ENCODE measurements around the gene SCAANT1. TPM values are rescaled to one million over a fixed set of nuclear protein-coding genes. Genes with fewer than 3 reads are reported as not detected.

Gene SCAANT1
- total RNA-seq, 1 donor from 2014 or later, result not detected

GRCh38 chr3:63950698-63951097, 38.5 kb upstream of the SCAANT1 start:
- no peaks in the 10 kb centered on the region for H3K27me3 ChIP-seq (ENCODE audit: control insufficient read depth in 3 of 3, insufficient read depth in 3 of 3, low read length in 3 of 3)
- no peak overlapping the region for H3K4me3 ChIP-seq (ENCODE audit: low read length in 3 of 3)
- no peaks in the 10 kb centered on the region for H3K9me3 ChIP-seq (ENCODE audit: control insufficient read depth in 3 of 3, low read length in 3 of 3)
- no peak overlapping the region for H3K9ac ChIP-seq (ENCODE audit: low read depth in 1 of 3, low read length in 3 of 3)
- peaks cover 0 to 8% (median 3%) of the 10 kb centered on the region in 3 donors for H3K36me3 ChIP-seq (ENCODE audit: control insufficient read depth in 3 of 3, insufficient read depth in 3 of 3, low read length in 3 of 3)
- H3K27ac ChIP-seq (ENCODE audit: low read depth, low read length), result no peak overlapping the region
- peaks cover 7 to 9% (median 8%) of the 10 kb centered on the region in 3 donors for H3K4me1 ChIP-seq (ENCODE audit: control insufficient read depth in 3 of 3, insufficient read depth in 3 of 3, low read length in 3 of 3)

DNA sequence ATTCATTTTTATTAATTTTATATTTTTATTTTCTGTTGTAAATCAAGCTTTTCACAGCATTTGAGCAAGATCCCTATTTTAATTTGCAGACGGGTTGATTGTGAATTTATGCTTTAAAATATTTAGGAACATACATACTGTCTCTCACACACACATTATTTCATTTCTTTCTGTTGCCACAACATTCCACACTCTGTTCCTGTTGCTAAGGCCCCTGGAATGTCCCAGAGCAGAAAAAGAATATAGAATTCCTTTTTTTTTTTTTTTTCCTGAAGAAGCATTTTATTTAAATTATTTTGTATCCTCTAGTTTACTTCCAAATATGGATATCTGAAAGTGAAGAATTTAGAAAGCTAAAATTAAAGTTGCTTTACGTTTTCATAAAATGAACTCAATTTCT, 36.8 kb upstream of the SCAANT1 start:
- Histone ChIP-seq H3K27me3 (ENCODE audit: control insufficient read depth in 3 of 3, insufficient read depth in 3 of 3, low read length in 3 of 3) (no peaks in the 10 kb centered on the region), H3K36me3 (ENCODE audit: control insufficient read depth in 3 of 3, insufficient read depth in 3 of 3, low read length in 3 of 3) (peaks cover 0 to 4% (median 1%) of the 10 kb centered on the region in 3 donors), H3K4me1 (ENCODE audit: control insufficient read depth in 3 of 3, insufficient read depth in 3 of 3, low read length in 3 of 3) (peaks cover 9 to 12% (median 12%) of the 10 kb centered on the region in 3 donors), H3K9me3 (ENCODE audit: control insufficient read depth in 3 of 3, low read length in 3 of 3) (no peaks in the 10 kb centered on the region), H3K4me3 (ENCODE audit: low read length in 3 of 3) (no peak overlapping the region), H3K9ac (ENCODE audit: low read depth in 1 of 3, low read length in 3 of 3) (no peak overlapping the region), H3K27ac (ENCODE audit: low read depth, low read length) (no peak overlapping the region)

- H3K27me3 ChIP-seq (ENCODE audit: control insufficient read depth in 3 of 3, insufficient read depth in 3 of 3, low read length in 3 of 3), result no peaks in the 10 kb centered on the region
- no peak overlapping the region for H3K27ac ChIP-seq (ENCODE audit: low read depth, low read length)
- peaks cover 0 to 4% (median 3%) of the 10 kb centered on the region in 3 donors for H3K36me3 ChIP-seq (ENCODE audit: control insufficient read depth in 3 of 3, insufficient read depth in 3 of 3, low read length in 3 of 3)
- H3K9ac ChIP-seq (ENCODE audit: low read depth in 1 of 3, low read length in 3 of 3), result no peak overlapping the region
- H3K4me3 ChIP-seq (ENCODE audit: low read length in 3 of 3), result no peak overlapping the region
- H3K4me1 ChIP-seq (ENCODE audit: control insufficient read depth in 3 of 3, insufficient read depth in 3 of 3, low read length in 3 of 3), result peaks cover 9 to 12% (median 12%) of the 10 kb centered on the region in 3 donors
- H3K9me3 ChIP-seq (ENCODE audit: control insufficient read depth in 3 of 3, low read length in 3 of 3), result no peaks in the 10 kb centered on the region
Measured at GRCh38 chr3:63947594-63947993, 35.4 kb upstream of the SCAANT1 start.

- Histone ChIP-seq H3K4me3 (ENCODE audit: low read length in 3 of 3) (no peak overlapping the region), H3K27me3 (ENCODE audit: control insufficient read depth in 3 of 3, insufficient read depth in 3 of 3, low read length in 3 of 3) (no peaks in the 10 kb centered on the region), H3K4me1 (ENCODE audit: control insufficient read depth in 3 of 3, insufficient read depth in 3 of 3, low read length in 3 of 3) (peaks cover 9 to 17% (median 12%) of the 10 kb centered on the region in 3 donors), H3K9ac (ENCODE audit: low read depth in 1 of 3, low read length in 3 of 3) (no peak overlapping the region), H3K36me3 (ENCODE audit: control insufficient read depth in 3 of 3, insufficient read depth in 3 of 3, low read length in 3 of 3) (peaks cover 0 to 4% (median 3%) of the 10 kb centered on the region in 3 donors), H3K9me3 (ENCODE audit: control insufficient read depth in 3 of 3, low read length in 3 of 3) (no peaks in the 10 kb centered on the region), H3K27ac (ENCODE audit: low read depth, low read length) (no peak overlapping the region)
Measured at GRCh38 chr3:63946753-63947152, 34.6 kb upstream of the SCAANT1 start.

DNA sequence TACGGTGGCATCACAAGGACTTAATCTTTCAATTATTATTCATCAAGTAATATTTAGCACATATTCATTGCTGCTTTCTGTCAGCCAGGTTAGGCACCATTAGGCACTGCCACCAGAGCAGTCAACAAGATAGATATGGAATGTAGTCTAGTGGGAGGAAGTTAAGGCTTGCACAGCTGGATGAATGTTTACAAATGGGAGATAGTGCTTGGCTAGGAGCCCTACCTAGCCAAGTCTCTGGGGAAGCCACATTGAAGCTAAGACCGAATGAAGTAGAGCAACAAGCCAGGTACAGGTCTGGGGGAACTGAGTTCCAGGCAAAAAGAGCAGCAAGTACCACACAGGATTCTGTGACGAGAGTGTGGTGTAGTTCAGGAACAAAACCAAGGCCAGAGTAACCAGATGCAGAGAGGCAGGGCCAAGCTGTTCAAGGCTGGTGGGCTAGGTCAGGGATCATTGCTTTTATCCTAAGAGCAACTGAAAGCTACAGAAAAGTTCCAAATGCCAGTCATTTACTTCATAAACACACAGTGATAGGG, 33.4 kb upstream of the SCAANT1 start:
- peaks cover 3 to 15% (median 7%) of the 10 kb centered on the region in 3 donors for H3K4me1 ChIP-seq (ENCODE audit: control insufficient read depth in 3 of 3, insufficient read depth in 3 of 3, low read length in 3 of 3)
- no peak overlapping the region for H3K9ac ChIP-seq (ENCODE audit: low read depth in 1 of 3, low read length in 3 of 3)
- H3K36me3 ChIP-seq (ENCODE audit: control insufficient read depth in 3 of 3, insufficient read depth in 3 of 3, low read length in 3 of 3), result peaks cover 0 to 4% (median 3%) of the 10 kb centered on the region in 3 donors
- H3K27ac ChIP-seq (ENCODE audit: low read depth, low read length), result no peak overlapping the region
- no peak overlapping the region for H3K4me3 ChIP-seq (ENCODE audit: low read length in 3 of 3)
- no peaks in the 10 kb centered on the region for H3K9me3 ChIP-seq (ENCODE audit: control insufficient read depth in 3 of 3, low read length in 3 of 3)
- no peaks in the 10 kb centered on the region for H3K27me3 ChIP-seq (ENCODE audit: control insufficient read depth in 3 of 3, insufficient read depth in 3 of 3, low read length in 3 of 3)

- Histone ChIP-seq H3K27ac (ENCODE audit: low read depth, low read length) (no peak overlapping the region), H3K9me3 (ENCODE audit: control insufficient read depth in 3 of 3, low read length in 3 of 3) (no peaks in the 10 kb centered on the region), H3K4me1 (ENCODE audit: control insufficient read depth in 3 of 3, insufficient read depth in 3 of 3, low read length in 3 of 3) (peaks cover 0 to 24% (median 5%) of the 10 kb centered on the region in 3 donors), H3K9ac (ENCODE audit: low read depth in 1 of 3, low read length in 3 of 3) (no peak overlapping the region), H3K4me3 (ENCODE audit: low read length in 3 of 3) (no peak overlapping the region), H3K27me3 (ENCODE audit: control insufficient read depth in 3 of 3, insufficient read depth in 3 of 3, low read length in 3 of 3) (no peaks in the 10 kb centered on the region), H3K36me3 (ENCODE audit: control insufficient read depth in 3 of 3, insufficient read depth in 3 of 3, low read length in 3 of 3) (peaks cover 0 to 4% (median 3%) of the 10 kb centered on the region in 3 donors)
Measured at GRCh38 chr3:63943678-63944077, 31.5 kb upstream of the SCAANT1 start.

DNA sequence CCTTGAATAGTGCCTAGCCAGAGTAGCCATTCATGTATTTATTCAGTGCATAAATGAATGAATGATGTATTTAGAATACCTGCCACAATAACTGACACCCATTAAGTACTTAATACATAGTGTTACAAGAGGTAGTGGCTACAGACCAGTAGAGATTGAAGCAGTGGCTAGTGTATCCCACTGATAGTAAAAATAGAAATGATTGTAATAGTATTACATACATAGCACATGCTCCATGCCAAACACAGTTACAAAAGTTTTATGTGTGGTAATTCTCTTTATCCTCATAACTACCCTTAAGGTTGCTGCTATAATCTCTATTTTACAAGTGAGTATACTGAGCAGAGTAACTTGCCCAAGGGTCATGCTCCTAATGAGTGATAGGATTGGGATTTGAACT, 30.3 kb upstream of the SCAANT1 start:
- Histone ChIP-seq H3K4me3 (ENCODE audit: low read length in 3 of 3) (no peak overlapping the region), H3K36me3 (ENCODE audit: control insufficient read depth in 3 of 3, insufficient read depth in 3 of 3, low read length in 3 of 3) (peaks cover 0 to 4% (median 3%) of the 10 kb centered on the region in 3 donors), H3K27ac (ENCODE audit: low read depth, low read length) (no peak overlapping the region), H3K27me3 (ENCODE audit: control insufficient read depth in 3 of 3, insufficient read depth in 3 of 3, low read length in 3 of 3) (no peaks in the 10 kb centered on the region), H3K9ac (ENCODE audit: low read depth in 1 of 3, low read length in 3 of 3) (no peak overlapping the region), H3K9me3 (ENCODE audit: control insufficient read depth in 3 of 3, low read length in 3 of 3) (no peaks in the 10 kb centered on the region), H3K4me1 (ENCODE audit: control insufficient read depth in 3 of 3, insufficient read depth in 3 of 3, low read length in 3 of 3) (peaks cover 0 to 24% (median 5%) of the 10 kb centered on the region in 3 donors)

DNA sequence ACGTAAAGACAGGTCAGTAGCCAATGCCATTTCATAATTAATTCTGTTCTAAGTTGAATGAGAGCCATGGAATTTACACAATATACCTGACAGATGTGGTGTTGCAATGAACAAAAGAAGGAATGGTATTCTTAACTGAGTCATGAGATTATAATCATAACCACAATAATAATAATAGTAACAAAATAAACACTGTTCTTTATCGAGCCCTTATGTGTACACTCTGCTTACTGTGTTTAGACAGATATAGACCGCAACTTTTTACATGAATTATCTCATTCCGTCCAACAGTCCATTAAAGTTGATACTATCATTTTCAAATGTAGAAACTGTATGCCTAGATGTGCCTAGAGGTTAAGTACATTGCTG, 28.2 kb upstream of the SCAANT1 start:
- Histone ChIP-seq H3K4me1 (ENCODE audit: control insufficient read depth in 3 of 3, insufficient read depth in 3 of 3, low read length in 3 of 3) (peaks cover 0 to 21% (median under 1%) of the 10 kb centered on the region in 3 donors), H3K4me3 (ENCODE audit: low read length in 3 of 3) (no peak overlapping the region), H3K27ac (ENCODE audit: low read depth, low read length) (no peak overlapping the region), H3K9ac (ENCODE audit: low read depth in 1 of 3, low read length in 3 of 3) (no peak overlapping the region), H3K9me3 (ENCODE audit: control insufficient read depth in 3 of 3, low read length in 3 of 3) (no peaks in the 10 kb centered on the region), H3K36me3 (ENCODE audit: control insufficient read depth in 3 of 3, insufficient read depth in 3 of 3, low read length in 3 of 3) (peaks cover 0 to 4% (median 3%) of the 10 kb centered on the region in 3 donors), H3K27me3 (ENCODE audit: control insufficient read depth in 3 of 3, insufficient read depth in 3 of 3, low read length in 3 of 3) (no peaks in the 10 kb centered on the region)

GRCh38 chr3:63937661-63938651, 25.8 kb upstream of the SCAANT1 start:
- peaks cover 3 to 35% (median 12%) of the 10 kb centered on the region in 3 donors for H3K4me1 ChIP-seq (ENCODE audit: control insufficient read depth in 3 of 3, insufficient read depth in 3 of 3, low read length in 3 of 3)
- no peaks in the 10 kb centered on the region for H3K27me3 ChIP-seq (ENCODE audit: control insufficient read depth in 3 of 3, insufficient read depth in 3 of 3, low read length in 3 of 3)
- no peak overlapping the region for H3K9ac ChIP-seq (ENCODE audit: low read depth in 1 of 3, low read length in 3 of 3)
- no peaks in the 10 kb centered on the region for H3K36me3 ChIP-seq (ENCODE audit: control insufficient read depth in 3 of 3, insufficient read depth in 3 of 3, low read length in 3 of 3)
- no peaks in the 10 kb centered on the region for H3K9me3 ChIP-seq (ENCODE audit: control insufficient read depth in 3 of 3, low read length in 3 of 3)
- H3K4me3 ChIP-seq (ENCODE audit: low read length in 3 of 3), result no peak overlapping the region
- no peak overlapping the region for H3K27ac ChIP-seq (ENCODE audit: low read depth, low read length)

GRCh38 chr3:63936925-63937324, 24.7 kb upstream of the SCAANT1 start:
- Histone ChIP-seq H3K27ac (ENCODE audit: low read depth, low read length) (no peak overlapping the region), H3K4me3 (ENCODE audit: low read length in 3 of 3) (no peak overlapping the region), H3K36me3 (ENCODE audit: control insufficient read depth in 3 of 3, insufficient read depth in 3 of 3, low read length in 3 of 3) (no peaks in the 10 kb centered on the region), H3K9ac (ENCODE audit: low read depth in 1 of 3, low read length in 3 of 3) (no peak overlapping the region), H3K9me3 (ENCODE audit: control insufficient read depth in 3 of 3, low read length in 3 of 3) (no peaks in the 10 kb centered on the region), H3K4me1 (ENCODE audit: control insufficient read depth in 3 of 3, insufficient read depth in 3 of 3, low read length in 3 of 3) (peaks cover 10 to 38% (median 19%) of the 10 kb centered on the region in 3 donors), H3K27me3 (ENCODE audit: control insufficient read depth in 3 of 3, insufficient read depth in 3 of 3, low read length in 3 of 3) (no peaks in the 10 kb centered on the region)

Measured in skeletal muscle tissue (tissue), 4 donors.